ENCODE measurements around the gene ZXDC.

ZXDC gene

DNA sequence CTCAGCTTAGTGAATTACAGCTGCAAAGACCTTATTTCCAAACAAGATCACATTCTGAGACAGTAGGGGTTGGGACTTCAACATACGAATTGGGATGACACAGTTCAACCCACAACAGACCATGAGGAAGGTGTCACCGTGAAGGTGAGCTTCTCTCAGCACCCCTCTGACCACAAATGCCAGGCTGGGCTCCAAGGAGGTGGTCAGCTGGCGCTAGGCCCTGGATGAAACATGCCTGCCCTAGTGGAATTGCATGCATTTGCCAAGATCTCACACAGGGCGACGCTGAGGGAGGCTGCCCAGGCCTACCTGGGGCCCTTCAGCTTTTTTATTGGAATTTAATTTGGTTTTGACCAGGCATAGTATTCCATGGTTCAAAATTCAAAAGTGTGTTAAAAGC, 79.2 kb downstream of the ZXDC start:
- H3K4me1 ChIP-seq, result no peaks in the 10 kb centered on the region
- H3K27me3 ChIP-seq, result no peaks in the 10 kb centered on the region
- DNase-seq, result no peak
- TF ChIP-seq, protein P1, sequence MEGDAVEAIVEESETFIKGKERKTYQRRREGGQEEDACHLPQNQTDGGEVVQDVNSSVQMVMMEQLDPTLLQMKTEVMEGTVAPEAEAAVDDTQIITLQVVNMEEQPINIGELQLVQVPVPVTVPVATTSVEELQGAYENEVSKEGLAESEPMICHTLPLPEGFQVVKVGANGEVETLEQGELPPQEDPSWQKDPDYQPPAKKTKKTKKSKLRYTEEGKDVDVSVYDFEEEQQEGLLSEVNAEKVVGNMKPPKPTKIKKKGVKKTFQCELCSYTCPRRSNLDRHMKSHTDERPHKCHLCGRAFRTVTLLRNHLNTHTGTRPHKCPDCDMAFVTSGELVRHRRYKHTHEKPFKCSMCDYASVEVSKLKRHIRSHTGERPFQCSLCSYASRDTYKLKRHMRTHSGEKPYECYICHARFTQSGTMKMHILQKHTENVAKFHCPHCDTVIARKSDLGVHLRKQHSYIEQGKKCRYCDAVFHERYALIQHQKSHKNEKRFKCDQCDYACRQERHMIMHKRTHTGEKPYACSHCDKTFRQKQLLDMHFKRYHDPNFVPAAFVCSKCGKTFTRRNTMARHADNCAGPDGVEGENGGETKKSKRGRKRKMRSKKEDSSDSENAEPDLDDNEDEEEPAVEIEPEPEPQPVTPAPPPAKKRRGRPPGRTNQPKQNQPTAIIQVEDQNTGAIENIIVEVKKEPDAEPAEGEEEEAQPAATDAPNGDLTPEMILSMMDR (IDR thresholded peaks at IDR 0.05; ENCODE audit: low read depth, low read length), result no peak
- H3K36me3 ChIP-seq, result no peaks in the 10 kb centered on the region
- no peaks in the 10 kb centered on the region for H3K9me3 ChIP-seq
- no peak overlapping the region for H3K4me3 ChIP-seq (ENCODE audit: low read depth, low read length)

DNA sequence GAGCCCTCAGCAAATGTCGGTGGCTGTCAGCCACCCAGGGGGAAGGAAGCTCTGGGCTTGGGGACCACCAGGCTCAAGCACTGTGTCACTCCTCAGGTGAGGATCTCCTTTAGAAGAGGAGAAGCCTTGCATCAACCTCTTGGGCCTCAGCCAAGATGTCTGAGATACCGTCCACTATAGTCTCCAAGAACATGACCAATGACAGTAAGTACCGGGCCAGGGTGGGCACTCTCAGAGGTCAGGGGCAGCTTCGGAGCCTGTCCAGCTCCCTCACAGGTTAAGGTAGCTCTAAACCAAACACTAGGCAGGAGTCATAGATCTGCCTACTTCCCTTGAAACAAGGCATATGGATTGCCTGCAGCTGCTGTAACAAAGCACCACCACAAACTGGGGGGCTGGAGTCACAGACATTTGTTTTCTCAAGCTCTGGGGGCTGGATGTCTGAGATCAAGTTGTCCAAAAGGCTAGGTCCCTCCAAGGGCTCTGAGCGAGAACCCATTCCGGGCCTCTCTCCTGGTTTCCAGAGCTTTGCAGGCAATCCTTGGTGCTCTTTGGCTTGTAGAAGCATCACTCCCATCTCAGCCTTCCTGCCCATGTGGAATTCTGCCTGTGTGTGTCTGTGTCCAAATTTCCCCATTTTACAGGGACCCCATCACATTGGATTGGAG, 79.7 kb downstream of the ZXDC start:
- Histone ChIP-seq H3K36me3 (no peaks in the 10 kb centered on the region), H3K4me3 (ENCODE audit: low read depth, low read length) (no peak overlapping the region), H3K27me3 (no peaks in the 10 kb centered on the region), H3K4me1 (no peaks in the 10 kb centered on the region), H3K9me3 (no peaks in the 10 kb centered on the region)
- DNase-seq, result no peak
- TF ChIP-seq, protein P1 (IDR thresholded peaks at IDR 0.05; ENCODE audit: low read depth, low read length), result no peak

DNA sequence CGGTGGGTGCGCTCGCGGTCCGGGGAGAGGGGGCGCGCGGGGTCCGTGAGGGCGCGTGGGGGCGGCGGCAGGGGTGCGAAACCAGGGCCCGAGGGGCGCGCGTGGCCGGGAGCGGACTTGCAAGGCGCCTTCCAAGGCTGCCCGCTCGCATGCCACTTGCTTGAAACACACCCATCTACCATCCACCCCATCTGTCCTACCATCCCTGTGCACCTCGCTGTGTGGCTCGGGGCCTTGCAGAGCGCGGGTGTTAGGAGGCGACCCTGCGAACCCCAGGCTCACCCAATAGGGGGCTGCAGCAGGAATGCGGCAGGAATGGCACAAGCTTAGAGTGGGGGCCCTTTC, 80.7 kb downstream of the ZXDC start:
- TF ChIP-seq, protein P1 (IDR thresholded peaks at IDR 0.05; ENCODE audit: low read depth, low read length), result no peak
- H3K4me1 ChIP-seq, result no peaks in the 10 kb centered on the region
- no peak overlapping the region for H3K4me3 ChIP-seq (ENCODE audit: low read depth, low read length)
- H3K36me3 ChIP-seq, result no peaks in the 10 kb centered on the region
- no peaks in the 10 kb centered on the region for H3K9me3 ChIP-seq
- H3K27me3 ChIP-seq, result no peaks in the 10 kb centered on the region
- no peak for DNase-seq

DNA sequence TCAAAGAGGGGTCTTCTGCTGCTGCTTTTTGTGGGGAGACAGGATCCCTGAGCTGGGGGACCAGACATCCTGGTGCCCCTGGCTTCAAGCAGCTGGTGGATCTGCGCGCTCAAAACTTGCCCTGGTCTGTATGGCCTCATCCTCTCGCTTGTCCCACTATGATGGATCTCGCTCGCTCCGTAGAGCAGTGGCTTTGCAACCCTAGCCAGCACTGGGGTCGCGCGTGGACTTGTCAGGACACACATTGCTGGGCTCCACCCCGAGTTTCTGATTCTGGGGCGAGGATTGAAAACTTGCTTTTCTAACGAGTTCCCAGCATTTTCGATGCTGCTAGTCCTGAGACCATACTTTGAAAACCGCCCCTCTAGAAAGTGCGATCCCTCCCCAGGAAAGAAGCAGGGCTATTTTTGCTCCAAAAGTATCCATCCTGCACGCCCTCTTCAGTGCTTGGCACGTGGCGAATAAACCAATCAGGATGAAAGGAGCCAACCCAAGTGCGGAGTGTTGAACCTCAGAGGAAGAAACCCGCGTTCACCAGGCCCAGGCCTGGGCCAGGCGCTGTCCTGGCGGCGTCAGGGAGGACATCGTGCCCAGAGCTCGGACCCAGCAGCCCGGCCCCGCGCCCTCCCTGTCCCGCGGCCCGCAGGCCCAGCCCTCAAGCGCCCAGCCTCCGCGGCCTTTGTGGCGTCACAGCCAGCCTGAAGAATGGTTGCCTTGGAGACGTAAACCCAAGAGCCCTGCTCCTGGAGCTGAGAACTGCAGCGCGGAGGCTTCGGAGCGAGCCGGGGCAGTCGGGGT, 81.3 kb downstream of the ZXDC start, which contains the start of gene CFAP100:
TSS of gene CFAP100 (plus strand) at position 731 of the 798 bp plus-strand sequence. CDS start 1,092 bp downstream, outside the sequence.
- TF ChIP-seq, protein P1 (IDR thresholded peaks at IDR 0.05; ENCODE audit: low read depth, low read length), result no peak
- no peaks in the 10 kb centered on the region for H3K4me1 ChIP-seq
- H3K9me3 ChIP-seq, result no peaks in the 10 kb centered on the region
- DNase-seq, result no peak
- H3K4me3 ChIP-seq (ENCODE audit: low read depth, low read length), result no peak within 1 kb of the TSS
- no peaks in the 10 kb centered on the region for H3K27me3 ChIP-seq
- no peaks in the 10 kb centered on the region for H3K36me3 ChIP-seq

DNA sequence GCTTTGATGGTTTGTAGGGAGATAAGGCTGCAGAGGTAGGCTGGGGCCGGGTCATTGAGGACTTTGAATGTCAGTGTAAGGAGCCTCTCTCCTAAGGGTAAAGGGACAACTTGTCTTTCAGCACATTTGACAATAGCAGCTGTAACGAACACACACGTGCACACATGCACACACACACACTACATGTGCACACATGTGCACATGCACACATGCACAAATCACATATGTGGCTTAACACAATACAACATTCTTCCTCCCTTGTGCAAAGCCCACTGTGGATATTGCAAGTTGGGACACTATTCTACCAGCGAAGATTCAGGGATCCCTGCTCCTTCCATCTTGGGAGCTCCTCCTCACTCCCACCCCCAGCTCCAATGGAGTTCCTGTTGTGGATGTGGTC, 82.1 kb downstream of the ZXDC start:
- H3K27me3 ChIP-seq, result no peaks in the 10 kb centered on the region
- no peaks in the 10 kb centered on the region for H3K36me3 ChIP-seq
- H3K4me1 ChIP-seq, result no peaks in the 10 kb centered on the region
- TF ChIP-seq, protein P1 (IDR thresholded peaks at IDR 0.05; ENCODE audit: low read depth, low read length), result no peak
- no peak overlapping the region for H3K4me3 ChIP-seq (ENCODE audit: low read depth, low read length)
- H3K9me3 ChIP-seq, result no peaks in the 10 kb centered on the region
- no peak for DNase-seq

DNA sequence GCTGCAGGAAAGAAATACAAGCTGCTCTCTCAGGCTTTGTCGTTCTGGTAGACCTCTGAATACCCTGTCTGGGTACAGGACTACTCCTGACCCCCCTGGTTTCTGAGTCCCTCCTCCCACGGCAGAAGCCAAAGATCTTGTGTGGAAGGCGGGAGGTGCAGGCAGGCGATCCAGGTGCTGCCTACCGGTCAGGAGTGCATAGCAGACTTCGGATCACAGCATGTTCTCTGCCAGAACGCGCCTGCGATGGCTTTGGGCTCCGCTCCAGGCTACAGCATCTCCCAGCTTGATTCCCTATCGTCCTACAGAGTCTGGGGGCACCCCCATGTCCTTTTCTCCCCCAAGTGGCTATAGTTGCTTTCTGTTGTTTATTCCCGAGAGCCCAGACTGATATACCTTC, 83.4 kb downstream of the ZXDC start:
- no peak for DNase-seq
- TF ChIP-seq, protein P1 (IDR thresholded peaks at IDR 0.05; ENCODE audit: low read depth, low read length), result no peak
- Histone ChIP-seq H3K4me3 (ENCODE audit: low read depth, low read length) (no peak overlapping the region), H3K27me3 (no peaks in the 10 kb centered on the region), H3K9me3 (no peaks in the 10 kb centered on the region), H3K4me1 (no peaks in the 10 kb centered on the region), H3K36me3 (no peaks in the 10 kb centered on the region)

Data from BE2C (cell line).